ENCODE results near the gene MED13L.
"Not testable (repeated sequence)": the region's sequence is repeated elsewhere in the genome, so short reads cannot be mapped to it uniquely, and the experiment has no call there.

The MED13L gene

GRCh38 chr12:116039081-116039480, 238.4 kb downstream of the MED13L start:
- no peak for DNase-seq (ENCODE audit: low spot score)
- no peak for TF ChIP-seq CTCF (IDR thresholded peaks at IDR 0.05; ENCODE audit: extremely low read depth, missing control alignments)

GRCh38 chr12:116037941-116038837, 239.3 kb downstream of the MED13L start:
- no peak for TF ChIP-seq CTCF (IDR thresholded peaks at IDR 0.05; ENCODE audit: extremely low read depth, missing control alignments)
- DNase-seq (ENCODE audit: low spot score): no peak

- no peak for DNase-seq (ENCODE audit: low spot score)
- no peak for TF ChIP-seq CTCF (IDR thresholded peaks at IDR 0.05; ENCODE audit: extremely low read depth, missing control alignments)
These were observed 243.7 kb downstream of the MED13L start for GRCh38 chr12:116033765-116034164.

GRCh38 chr12:116031624-116032023, 245.9 kb downstream of the MED13L start:
- DNase-seq (ENCODE audit: low spot score): not testable (repeated sequence)

- DNase-seq (ENCODE audit: low spot score): no peak
- TF ChIP-seq CTCF (IDR thresholded peaks at IDR 0.05; ENCODE audit: extremely low read depth, missing control alignments): no peak
These were observed 248.9 kb downstream of the MED13L start for GRCh38 chr12:116028619-116029018.

- TF ChIP-seq CTCF (IDR thresholded peaks at IDR 0.05; ENCODE audit: extremely low read depth, missing control alignments): no peak
- no peak for DNase-seq (ENCODE audit: low spot score)
These were observed 250.0 kb downstream of the MED13L start for GRCh38 chr12:116027551-116027821.

GRCh38 chr12:116026768-116027550, 250.5 kb downstream of the MED13L start:
- no peak for TF ChIP-seq CTCF (IDR thresholded peaks at IDR 0.05; ENCODE audit: extremely low read depth, missing control alignments)
- DNase-seq (ENCODE audit: low spot score): no peak

Measured in GM20000 (cell line).